Dendritic cell treated with granulocyte-macrophage colony-stimulating factor and Interleukin-4, amounts not matched to agents 40 ng/mL and 50 ng/mL, for 4 days (primary cell): ENCODE results near the gene CD164L2.

Experiments used
- H3K27ac Mint-ChIP-seq: one replicate; pipeline ENCODE4 v1.8.0; 2022; ENCODE audit warnings: mild to moderate bottlenecking, mixed read lengths
- H3K27me3 Mint-ChIP-seq: one replicate; pipeline ENCODE4 v1.8.0; 2022; ENCODE audit warnings: mild to moderate bottlenecking, mixed read lengths
- H3K36me3 Mint-ChIP-seq: one replicate; pipeline ENCODE4 v1.8.0; 2022; ENCODE audit warnings: low read depth, mixed read lengths
- H3K4me1 Mint-ChIP-seq: one replicate; pipeline ENCODE4 v1.8.0; 2022; ENCODE audit warnings: low read depth, mixed read lengths
- H3K4me3 Mint-ChIP-seq: one replicate; pipeline ENCODE4 v1.8.0; 2022; ENCODE audit warnings: mild to moderate bottlenecking, moderate library complexity, mixed read lengths
- H3K9me3 Mint-ChIP-seq: one replicate; pipeline ENCODE4 v1.8.0; 2022; ENCODE audit warnings: mixed read lengths
- intact Hi-C: fragments of 100-400 bp; cut with micrococcal nuclease; formaldehyde crosslinking; loops from one replicate; pipeline ENCODE4 v1.15.0; 2022

Gene CD164L2

DNA sequence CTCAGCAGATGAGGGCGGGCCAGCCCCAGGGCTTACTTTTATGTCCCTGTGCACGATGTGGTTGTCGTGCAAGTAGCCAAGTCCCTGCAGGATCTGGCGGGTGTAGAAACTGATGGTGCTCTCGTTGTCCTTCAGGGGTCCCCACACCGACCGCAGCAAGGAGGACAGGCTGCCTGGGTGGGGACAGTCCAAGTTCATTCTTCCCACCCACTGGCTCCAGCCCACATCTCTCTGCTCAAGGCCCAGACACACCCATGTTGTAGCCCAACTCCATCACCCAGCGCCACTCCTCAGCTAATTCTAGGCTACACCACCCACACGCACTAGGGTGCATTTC, 23.3 kb downstream of the CD164L2 start:
- Mint-ChIP-seq H3K27me3 (peaks cover 38% of the 10 kb centered on the region), H3K4me3 (peak overlapping the region; percentile 65), H3K27ac (no peak overlapping the region), H3K4me1 (peaks cover 43% of the 10 kb centered on the region), H3K9me3 (no peaks in the 10 kb centered on the region), H3K36me3 (peaks cover 97% of the 10 kb centered on the region)
- intact Hi-C loops: no loop called here

GRCh38 chr1:27358928-27359313, 24.2 kb downstream of the CD164L2 start:
- Mint-ChIP-seq H3K4me1 (peaks cover 35% of the 10 kb centered on the region), H3K27me3 (peaks cover 38% of the 10 kb centered on the region), H3K36me3 (peaks cover 95% of the 10 kb centered on the region), H3K4me3 (no peak overlapping the region), H3K27ac (no peak overlapping the region), H3K9me3 (no peaks in the 10 kb centered on the region)
- intact Hi-C loops: no loop called here

- Mint-ChIP-seq H3K36me3 (peaks cover 95% of the 10 kb centered on the region), H3K9me3 (no peaks in the 10 kb centered on the region), H3K27ac (no peak overlapping the region), H3K4me3 (no peak overlapping the region), H3K27me3 (peaks cover 38% of the 10 kb centered on the region), H3K4me1 (peaks cover 35% of the 10 kb centered on the region)
- intact Hi-C loops: no loop called here
Measured at GRCh38 chr1:27358038-27358927, 24.9 kb downstream of the CD164L2 start.

- intact Hi-C loops: loop anchor here (1.0 to 2.0 kb wide), 4 partner anchors 8 to 57 kb away; partner anchors contain the start of gene GPR3
- Mint-ChIP-seq H3K36me3 (peaks cover 94% of the 10 kb centered on the region), H3K4me1 (peaks cover 35% of the 10 kb centered on the region), H3K9me3 (no peaks in the 10 kb centered on the region), H3K4me3 (no peak overlapping the region), H3K27me3 (peaks cover 38% of the 10 kb centered on the region), H3K27ac (no peak overlapping the region)
Measured at GRCh38 chr1:27357281-27358037, 25.7 kb downstream of the CD164L2 start.

DNA sequence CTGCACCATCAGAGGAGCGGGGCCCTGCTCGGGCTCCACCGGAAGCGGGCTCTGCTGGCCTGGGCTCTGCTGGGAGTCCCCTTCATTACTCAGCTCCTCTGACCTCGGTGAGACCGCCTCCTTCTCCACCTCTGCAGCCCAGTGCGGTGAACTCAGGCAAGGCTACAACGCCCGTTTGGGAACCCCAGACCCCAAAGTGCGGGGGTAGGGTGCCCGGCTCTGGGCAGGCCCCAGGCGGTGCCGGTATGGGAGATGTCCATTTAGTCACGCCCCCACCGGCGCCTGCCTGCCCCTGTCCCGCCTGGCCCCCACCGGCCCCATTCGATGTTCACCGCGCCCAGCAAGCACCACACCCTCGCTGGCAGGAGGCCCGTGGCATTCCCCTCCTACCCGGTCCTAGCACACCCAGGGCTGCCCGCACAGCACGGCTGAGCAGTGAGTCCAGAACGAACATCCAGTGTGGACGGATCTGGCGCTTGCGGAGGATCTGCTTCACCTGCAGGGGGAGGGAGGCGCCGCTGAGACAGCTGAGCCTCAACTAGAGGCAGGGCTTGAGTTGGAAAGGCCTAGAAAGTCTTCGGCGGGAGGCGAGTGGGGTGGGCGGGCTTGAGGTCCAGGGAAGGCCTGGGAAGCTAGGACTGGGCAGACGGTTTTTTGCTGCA, 26.4 kb downstream of the CD164L2 start:
- Mint-ChIP-seq H3K4me3 (no peak overlapping the region), H3K36me3 (peaks cover 87% of the 10 kb centered on the region), H3K4me1 (peaks cover 35% of the 10 kb centered on the region), H3K9me3 (no peaks in the 10 kb centered on the region), H3K27me3 (peaks cover 36% of the 10 kb centered on the region), H3K27ac (no peak overlapping the region)
- intact Hi-C loops: loop anchor here (1.0 to 2.0 kb wide), 4 partner anchors 9 to 56 kb away; partner anchors contain the start of gene GPR3

DNA sequence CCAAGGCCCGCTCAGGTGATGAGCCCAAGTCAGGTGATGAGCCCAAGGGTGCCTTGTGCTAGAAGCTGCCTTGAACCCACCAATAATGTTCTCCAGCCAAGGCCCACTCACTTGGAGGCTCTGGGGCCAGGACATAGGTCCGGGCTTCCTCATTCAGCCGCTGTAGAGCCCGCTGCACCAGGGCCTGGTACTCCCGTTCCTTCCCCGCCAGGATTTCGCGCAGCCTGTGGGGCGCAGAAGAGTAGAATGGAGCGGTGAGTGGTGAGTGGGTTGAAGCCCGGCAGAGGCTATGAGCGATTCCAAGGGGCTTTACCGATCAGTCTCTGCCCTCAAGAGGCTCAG, 26.9 kb downstream of the CD164L2 start:
- intact Hi-C loops: loop anchor here (2.0 kb wide), 1 partner anchor 55 kb away; no protein-coding TSS in a partner anchor
- Mint-ChIP-seq H3K4me1 (peaks cover 35% of the 10 kb centered on the region), H3K27me3 (peaks cover 35% of the 10 kb centered on the region), H3K9me3 (no peaks in the 10 kb centered on the region), H3K36me3 (peaks cover 85% of the 10 kb centered on the region), H3K4me3 (no peak overlapping the region), H3K27ac (no peak overlapping the region)

- peaks cover 29% of the 10 kb centered on the region for H3K4me1 Mint-ChIP-seq
- intact Hi-C loops: loop anchor here (2.0 kb wide), 1 partner anchor 55 kb away; no protein-coding TSS in a partner anchor
- peaks cover 85% of the 10 kb centered on the region for H3K36me3 Mint-ChIP-seq
- H3K27me3 Mint-ChIP-seq: peaks cover 30% of the 10 kb centered on the region
- H3K9me3 Mint-ChIP-seq: no peaks in the 10 kb centered on the region
- no peak overlapping the region for H3K4me3 Mint-ChIP-seq
- H3K27ac Mint-ChIP-seq: no peak overlapping the region
Measured at GRCh38 chr1:27355683-27356082, 27.4 kb downstream of the CD164L2 start.

GRCh38 chr1:27353629-27354028, 29.5 kb downstream of the CD164L2 start:
- H3K9me3 Mint-ChIP-seq: no peaks in the 10 kb centered on the region
- peaks cover 73% of the 10 kb centered on the region for H3K36me3 Mint-ChIP-seq
- intact Hi-C loops: no loop called here
- no peak overlapping the region for H3K4me3 Mint-ChIP-seq
- peaks cover 13% of the 10 kb centered on the region for H3K27me3 Mint-ChIP-seq
- H3K4me1 Mint-ChIP-seq: peaks cover 16% of the 10 kb centered on the region
- H3K27ac Mint-ChIP-seq: no peak overlapping the region

GRCh38 chr1:27353166-27353565, 30.0 kb downstream of the CD164L2 start:
- Mint-ChIP-seq H3K27me3 (peaks cover 10% of the 10 kb centered on the region), H3K4me3 (no peak overlapping the region), H3K36me3 (peaks cover 69% of the 10 kb centered on the region), H3K27ac (no peak overlapping the region), H3K9me3 (no peaks in the 10 kb centered on the region), H3K4me1 (peaks cover 15% of the 10 kb centered on the region)
- intact Hi-C loops: no loop called here

GRCh38 chr1:27351541-27352107, 31.5 kb downstream of the CD164L2 start:
- peaks cover 11% of the 10 kb centered on the region for H3K4me1 Mint-ChIP-seq
- no peak overlapping the region for H3K27ac Mint-ChIP-seq
- intact Hi-C loops: no loop called here
- H3K4me3 Mint-ChIP-seq: no peak overlapping the region
- H3K27me3 Mint-ChIP-seq: peaks cover 5% of the 10 kb centered on the region
- H3K36me3 Mint-ChIP-seq: peaks cover 53% of the 10 kb centered on the region
- no peaks in the 10 kb centered on the region for H3K9me3 Mint-ChIP-seq

DNA sequence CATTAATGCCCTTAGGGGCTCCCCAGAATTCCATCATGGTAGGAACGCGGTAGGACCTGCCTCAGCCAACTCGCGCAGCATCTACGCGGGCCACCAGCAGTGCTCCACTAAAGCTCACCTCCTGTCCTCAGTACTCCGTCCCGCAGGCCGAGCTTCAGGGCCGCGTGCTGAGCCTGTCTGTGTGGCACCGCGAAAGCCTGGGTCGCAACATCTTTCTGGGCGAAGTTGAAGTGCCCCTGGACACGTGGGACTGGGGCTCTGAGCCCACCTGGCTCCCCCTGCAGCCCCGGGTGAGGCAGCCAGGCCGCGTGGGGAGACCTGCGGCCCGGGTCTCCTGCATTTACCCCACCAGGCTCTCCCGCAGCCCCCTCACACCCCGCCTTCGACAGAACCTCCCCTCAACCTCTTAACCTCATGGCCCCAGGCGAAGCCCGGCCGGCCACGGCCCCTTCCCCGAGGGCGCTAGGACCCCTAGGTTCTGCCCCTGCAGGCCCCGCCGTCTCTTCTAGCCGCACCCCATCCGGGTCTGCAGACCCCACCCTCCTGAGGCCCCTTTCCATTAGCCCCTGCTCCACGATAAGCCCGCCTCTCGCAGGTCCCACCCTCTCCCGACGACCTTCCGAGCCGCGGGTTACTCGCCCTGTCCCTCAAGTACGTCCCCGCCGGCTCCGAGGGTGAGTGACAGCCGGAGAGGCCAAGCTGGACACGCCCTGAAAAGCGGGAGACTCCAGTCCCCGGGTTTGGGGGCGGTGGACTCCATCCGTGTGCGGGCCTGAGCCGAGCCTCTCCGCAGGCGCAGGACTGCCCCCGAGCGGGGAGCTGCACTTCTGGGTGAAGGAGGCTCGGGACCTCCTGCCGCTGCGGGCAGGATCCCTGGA, 32.2 kb downstream of the CD164L2 start:
- peaks cover 51% of the 10 kb centered on the region for H3K36me3 Mint-ChIP-seq
- intact Hi-C loops: no loop called here
- H3K4me1 Mint-ChIP-seq: peaks cover 15% of the 10 kb centered on the region
- peaks cover 5% of the 10 kb centered on the region for H3K27me3 Mint-ChIP-seq
- no peaks in the 10 kb centered on the region for H3K9me3 Mint-ChIP-seq
- H3K27ac Mint-ChIP-seq: no peak overlapping the region
- no peak overlapping the region for H3K4me3 Mint-ChIP-seq

- Mint-ChIP-seq H3K4me3 (peak overlapping the region; percentile 59), H3K36me3 (peaks cover 46% of the 10 kb centered on the region), H3K27me3 (peaks cover 5% of the 10 kb centered on the region), H3K4me1 (peaks cover 21% of the 10 kb centered on the region), H3K27ac (no peak overlapping the region), H3K9me3 (no peaks in the 10 kb centered on the region)
- intact Hi-C loops: no loop called here
Measured at GRCh38 chr1:27349784-27350662, 33.1 kb downstream of the CD164L2 start.
